Stimulated activated CD8-positive, alpha-beta memory T cell treated with anti-CD3 and anti-CD28 coated beads, Interleukin-4, amount 100 ng/mL, for 48 hours (primary cell): ENCODE results near the gene ATRAID.
A peak's percentile ranks its signal among the peaks of the same experiment; 100 is the strongest.

Experiments
- DNase-seq: peaks from one replicate; pipeline ENCODE4 v3.0.0-alpha.2; 2020

ATRAID gene

DNA sequence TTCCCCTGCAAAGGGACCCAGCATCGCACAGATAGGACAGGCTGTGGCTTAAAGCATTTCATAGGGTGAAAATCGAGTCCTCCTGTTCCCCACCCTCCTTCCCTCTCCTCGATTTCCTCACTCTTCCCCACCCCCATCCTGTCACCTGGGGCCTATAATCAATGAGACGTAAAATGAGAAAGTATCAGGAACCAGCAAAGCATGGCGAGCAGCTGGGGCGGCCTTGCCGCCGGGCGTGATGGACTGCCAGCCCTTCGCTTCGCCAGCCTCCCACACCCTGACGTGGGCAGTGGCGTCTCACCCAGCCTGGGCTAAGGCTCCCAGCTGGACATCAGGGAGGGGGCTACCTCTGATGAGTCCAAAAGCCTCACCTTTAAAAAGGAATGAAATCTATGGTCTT is 39.9 kb downstream of the ATRAID start:
- no peak for DNase-seq

DNA sequence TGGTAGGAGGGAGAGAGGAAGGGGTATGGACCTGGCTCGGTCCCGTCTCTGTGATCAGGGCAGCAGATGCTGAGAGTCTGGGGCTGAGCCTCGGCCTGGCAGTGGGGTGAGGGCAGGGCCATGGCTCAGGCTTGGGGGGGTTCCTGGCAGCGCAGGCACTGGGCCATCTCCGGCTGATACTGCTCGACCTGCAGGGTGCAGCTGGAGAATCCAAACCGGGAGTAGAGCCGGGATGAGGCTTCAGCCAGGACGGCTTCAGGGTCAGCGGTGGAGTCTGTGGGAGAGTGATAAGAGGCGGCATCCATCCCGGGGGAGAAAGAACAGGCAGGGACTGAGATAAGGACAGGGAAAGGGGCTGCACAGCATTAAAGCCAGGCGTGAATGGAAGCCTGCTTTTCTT is 43.3 kb downstream of the ATRAID start:
- DNase-seq = no peak

DNA sequence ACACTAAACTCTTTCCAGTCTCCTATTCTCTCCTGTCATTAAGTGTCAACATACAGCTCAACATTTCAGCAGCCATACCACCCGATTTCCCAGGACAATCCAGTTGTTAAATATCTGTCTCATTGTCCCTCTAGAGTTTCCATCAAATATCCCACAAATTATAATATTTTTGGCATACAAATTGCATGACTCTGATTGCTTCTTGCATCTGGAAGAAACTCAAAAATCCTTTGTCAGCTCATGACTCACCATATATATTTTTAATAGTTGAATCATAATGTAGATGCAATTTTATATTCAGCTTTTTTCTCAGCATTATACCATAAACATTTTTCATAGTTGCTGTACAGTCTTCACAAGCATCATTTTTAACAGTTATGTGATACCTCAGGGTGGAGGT is 43.8 kb downstream of the ATRAID start:
- DNase-seq = no peak

DNA sequence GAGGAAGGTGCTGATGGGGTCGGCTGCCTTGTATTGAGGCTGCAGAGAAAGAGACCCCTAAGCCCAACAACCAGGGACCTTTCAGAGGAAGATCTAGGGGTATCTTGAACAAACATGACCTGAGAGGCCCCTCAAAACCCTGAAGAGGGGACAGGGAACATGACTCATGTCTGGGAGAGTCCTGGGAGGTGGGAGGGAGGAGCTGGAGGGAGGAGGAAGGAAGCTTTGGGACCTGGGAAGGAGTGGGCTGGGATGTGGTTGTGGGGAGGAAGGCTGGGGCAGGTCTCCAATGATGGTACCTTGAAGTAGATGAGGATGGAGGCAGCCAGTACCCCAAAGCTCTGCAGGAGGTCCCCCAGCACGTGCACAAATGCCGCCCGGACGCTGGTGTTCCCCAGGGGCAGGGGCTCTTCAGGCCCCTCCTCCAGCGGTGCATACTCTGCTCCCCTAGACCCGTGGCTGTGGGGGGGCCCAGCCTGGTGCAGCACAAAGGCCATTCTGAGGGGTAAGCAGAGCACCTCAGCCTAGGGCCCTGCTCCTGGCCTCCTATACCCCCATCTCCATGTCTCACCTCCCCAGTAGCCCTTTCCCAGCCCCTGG is 45.1 kb downstream of the ATRAID start:
- no peak for DNase-seq

DNA sequence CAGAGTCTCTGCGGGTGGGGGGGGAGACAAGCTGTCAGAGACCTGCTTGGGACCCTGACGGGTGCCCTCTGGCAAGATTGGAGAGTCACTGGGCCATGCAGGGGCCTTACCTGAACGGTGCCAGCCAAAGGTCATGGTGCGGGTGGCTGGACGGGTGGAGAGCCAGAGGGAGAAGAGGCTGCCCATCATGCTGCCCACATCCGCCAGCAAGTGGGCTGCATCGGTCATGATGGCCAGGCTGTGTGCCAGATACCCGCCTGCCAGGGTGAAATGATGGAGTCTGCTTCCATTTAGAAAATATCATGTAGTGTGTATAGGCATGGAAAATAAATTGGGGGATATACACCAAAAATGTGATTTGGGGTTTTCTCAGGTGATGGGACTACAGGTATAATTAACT is 46.2 kb downstream of the ATRAID start:
- no peak for DNase-seq

DNA sequence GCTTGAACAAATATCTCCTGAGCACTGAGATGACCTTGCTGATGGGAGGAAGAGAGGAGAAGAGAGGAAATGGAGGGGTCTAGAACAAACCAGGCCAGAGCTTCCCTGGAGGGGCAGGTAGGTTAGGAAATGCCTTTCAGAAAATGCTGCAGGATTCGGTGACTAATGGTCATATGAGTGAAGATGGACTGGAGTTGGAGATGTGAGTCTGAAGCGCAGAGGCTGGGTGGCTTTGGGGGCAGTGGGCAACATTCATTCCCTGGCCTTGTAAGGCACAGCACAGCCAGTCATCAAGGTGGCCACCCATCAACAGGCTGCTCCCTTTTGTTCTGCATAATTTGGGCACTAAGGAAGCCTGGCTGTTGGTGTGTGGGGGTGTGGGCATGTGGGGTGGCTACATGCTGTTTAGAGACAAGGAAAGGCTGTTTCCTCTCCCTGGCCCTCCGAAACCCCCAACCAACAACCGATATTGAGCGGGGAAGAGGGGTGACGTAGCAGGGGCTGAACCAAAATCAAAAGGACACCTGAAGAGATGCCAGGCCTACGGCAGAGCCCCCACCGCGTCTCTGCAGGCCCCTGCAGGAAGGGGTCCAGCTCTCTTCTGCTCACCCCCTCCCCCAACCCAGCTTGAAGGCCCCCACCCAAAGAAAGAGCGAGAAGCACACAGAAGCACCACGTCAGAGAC is 49.5 kb downstream of the ATRAID start:
- DNase-seq = no peak

DNA sequence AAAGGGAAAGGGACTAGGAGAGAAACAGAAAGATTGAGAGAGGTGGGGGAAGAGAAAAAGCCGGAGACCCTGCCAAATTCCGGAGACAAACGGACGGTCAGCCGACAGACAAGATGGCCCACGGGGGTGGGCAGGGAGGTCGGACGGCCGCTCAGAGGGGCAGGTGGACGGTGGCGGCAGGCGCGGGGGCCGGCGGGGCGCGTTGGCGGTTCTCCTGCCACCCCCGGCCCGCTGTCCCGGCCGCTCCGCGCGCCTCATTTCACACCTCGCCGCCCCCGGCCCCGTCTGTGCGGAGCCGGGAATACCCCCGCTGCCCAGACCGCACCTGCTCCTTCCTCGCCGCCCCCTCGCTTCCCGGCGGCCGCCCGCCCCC is 50.1 kb downstream of the ATRAID start:
- DNase-seq = no peak

DNA sequence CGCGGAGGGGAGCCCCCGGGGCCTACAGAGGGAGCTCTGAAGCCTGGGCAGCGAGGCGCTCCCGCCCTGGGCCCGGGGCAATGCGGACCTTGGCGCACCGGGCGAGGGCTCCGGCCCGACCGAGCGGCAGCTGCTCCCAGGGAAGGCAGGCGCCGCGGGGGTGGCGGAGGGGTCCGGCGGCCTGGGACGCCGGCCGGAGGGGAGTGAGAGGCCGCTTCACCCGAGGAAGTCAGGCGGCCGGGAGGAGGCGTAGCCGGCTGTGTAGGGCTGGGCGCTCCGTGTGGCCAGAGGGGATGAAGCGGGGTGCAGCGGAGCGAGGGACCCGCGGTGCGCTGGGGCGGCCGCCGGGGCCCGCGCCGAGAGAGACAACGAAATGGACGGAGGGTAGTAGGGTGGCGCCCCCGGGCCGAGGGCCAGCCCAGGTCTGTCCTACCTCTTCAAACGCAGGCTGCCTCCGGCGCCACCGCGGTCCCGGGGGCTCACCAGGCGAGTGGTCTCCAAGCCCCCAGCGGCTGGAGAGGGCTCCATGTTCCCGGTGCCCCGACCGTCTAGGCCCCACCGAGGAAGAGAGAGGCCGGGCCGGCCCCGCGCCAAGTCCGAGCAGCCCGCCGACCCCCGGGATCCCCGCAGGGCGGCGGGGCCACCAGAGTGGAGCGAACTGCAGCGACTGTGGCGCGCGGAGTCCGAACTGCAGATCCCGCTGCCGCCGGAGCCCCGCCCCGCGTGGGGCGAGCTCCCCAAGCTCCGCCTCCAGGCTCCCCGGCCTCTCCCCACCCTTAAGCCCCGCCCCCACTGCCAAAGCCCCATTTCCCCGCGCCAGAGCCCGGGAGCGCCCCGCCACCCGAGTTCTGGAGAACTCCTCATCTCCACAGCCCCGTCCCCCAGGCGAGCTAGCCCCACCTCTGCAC is 50.8 kb downstream of the ATRAID start, which contains the start of gene SLC30A3:
SLC30A3 (minus strand) TSS at position 669 of the 908 bp plus-strand sequence; CDS start at position 528, 141 bp downstream.
- peak; percentile 83 for DNase-seq

DNA sequence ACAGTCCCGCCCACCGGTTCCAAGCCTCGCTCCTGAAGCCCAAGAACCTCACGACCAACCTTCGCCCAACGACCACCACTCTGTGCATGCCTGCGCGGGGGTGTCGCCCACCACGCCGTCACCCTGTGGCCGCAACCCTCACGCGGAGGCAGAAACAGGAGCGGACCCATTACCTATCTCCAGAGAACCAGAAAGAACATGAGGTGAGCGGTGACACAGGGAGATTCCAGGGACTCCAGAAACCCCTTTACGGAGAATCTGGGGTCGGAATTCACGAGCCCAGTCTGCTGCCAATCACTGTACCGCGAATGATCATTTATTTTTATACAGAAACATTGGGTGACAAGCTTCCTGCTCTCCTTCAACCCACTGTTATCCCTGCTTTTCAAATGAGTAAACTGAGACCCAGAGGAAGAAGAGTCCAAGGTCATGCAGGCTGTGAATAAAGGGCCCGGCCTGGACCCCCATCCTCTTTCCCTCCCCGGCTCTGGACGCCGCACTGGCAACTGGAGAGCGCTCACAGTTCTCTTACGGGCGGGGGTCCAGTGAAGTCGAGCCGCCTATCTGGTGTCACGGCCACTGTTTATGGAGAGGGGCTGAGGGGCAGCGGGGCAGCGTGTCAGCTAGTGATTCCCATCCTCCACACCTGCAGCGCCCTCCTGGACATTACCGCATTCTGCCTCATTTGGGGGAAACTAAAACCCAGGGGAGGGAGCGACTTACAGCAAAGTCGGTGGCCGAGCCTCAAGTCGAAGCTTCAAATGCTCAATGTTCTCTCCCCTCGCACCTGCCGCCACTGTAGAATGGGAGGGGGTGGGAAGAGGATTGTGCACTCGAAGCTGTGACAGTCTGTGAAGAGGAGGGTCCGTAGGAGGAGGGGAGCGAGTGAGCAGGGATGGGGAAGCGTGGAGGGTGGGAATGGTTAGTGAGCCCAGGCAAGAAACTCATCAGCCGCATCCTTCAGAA is 51.7 kb downstream of the ATRAID start:
- DNase-seq = no peak

DNA sequence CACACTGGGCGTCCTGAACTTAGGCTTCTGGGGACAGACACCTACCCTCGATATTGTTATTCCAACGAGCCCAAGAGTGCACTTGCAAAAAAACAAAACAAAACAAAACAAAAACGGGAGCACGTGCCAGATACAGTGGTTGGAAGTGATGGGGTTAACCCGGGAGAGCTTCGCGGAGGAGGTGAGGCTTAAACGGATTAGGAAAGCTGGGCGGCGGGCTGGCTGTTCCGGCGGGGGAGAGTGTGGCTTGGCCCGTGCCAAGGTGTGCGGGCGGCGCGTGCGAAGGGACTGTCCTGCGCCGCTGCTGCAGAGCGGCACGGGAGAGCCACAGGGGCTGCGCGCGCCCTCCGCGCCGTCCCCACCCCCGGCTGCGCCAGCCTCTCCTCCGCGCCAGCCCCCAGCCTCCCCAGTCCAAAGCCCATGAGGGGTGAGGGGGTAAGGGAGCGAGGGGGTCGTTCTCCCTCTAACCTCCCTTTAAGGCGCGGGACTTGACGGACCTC is 52.5 kb downstream of the ATRAID start:
- DNase-seq = peak; percentile 39

DNA sequence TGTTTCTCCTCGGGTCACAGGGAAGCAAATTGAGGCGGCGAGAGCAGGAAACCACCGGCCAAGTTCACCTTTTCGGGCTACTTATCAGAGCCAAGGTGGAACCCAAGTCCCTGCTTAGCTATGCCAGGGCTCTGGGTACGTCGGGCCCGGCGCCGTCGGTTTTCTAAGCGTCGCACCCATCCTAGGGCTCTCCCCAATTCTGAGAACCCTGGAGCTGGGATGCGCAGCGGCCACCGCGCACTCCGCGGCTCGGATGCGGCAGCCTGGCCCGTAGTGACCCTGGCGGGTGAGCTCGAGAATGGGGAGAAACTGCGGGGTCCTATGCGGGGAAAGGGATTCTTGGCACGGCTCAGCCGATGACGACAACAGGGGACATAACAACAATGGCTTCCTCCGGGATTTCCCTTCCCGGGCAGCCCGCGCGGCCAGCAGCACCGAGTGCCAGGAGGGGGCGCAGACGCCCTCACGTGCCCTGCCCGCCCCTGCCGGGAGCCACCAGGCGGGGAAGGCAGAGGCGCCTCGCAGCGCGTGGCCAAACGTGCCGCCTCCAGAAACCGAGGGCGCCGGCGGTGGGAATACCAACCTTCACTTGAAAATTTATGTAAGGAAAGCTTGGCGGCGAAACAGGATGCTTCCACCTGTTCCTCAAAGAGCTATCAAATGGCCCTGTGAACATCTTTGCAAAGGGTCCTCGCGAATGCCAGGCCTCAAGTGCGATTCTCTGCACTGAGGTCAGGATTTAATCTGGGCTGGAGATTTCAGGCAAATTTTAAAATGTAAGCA is 53.1 kb downstream of the ATRAID start:
- peak; percentile 77 for DNase-seq

DNA sequence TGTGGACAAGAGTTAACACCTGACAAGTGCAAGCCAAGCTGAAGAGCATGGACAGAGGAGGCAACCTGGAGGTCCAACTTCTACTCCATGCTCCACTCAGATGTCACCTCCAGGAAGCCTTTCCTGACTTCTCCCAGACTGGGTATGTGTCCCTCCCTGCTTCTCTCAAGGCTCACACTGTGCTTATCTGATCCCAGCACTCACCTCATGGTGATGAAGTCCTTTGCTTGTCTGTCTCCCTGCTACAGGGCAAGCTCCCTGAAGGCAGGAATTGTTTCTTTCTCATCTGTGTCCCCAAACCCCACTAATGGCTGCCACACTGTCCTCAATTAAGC is 53.7 kb downstream of the ATRAID start:
- DNase-seq = no peak
